K562 (cell line): ENCODE measurements around the gene WDR81. TPM values are rescaled to one million over a fixed set of nuclear protein-coding genes. Genes with fewer than 3 reads are reported as not detected.

Experiments used
- ARID2 ChIP-seq: fragments of 450-650 bp; IDR thresholded peaks from 2 replicates; pipeline ENCODE4 v1.6.1; 2017; ENCODE audit warnings: antibody characterized with exemption, mild to moderate bottlenecking
- CREBBP ChIP-seq: IDR thresholded peaks from one replicate; pipeline ENCODE4 v1.6.1; 2012; ENCODE audit warnings: low read depth, mild to moderate bottlenecking, control low read depth, inconsistent platforms, low read length
- DACH1 ChIP-seq: fragments of 450-650 bp; IDR thresholded peaks from 2 replicates; pipeline ENCODE4 v1.6.1; 2018; ENCODE audit not compliant: partially characterized antibody
- FOS ChIP-seq: IDR thresholded peaks from 3 replicates; pipeline ENCODE4 v1.6.1; 2011; ENCODE audit not compliant: insufficient read length; ENCODE audit errors: extremely low read depth
- FOXK2 ChIP-seq, 2 experiments: fragments of 450-650 bp; IDR thresholded peaks in 1 of 2; conservative IDR thresholded peaks in 1 of 2; 2 replicates each; pipeline ENCODE4 v1.6.1; 2016; ENCODE audit warnings: low read depth in 2 of 2, mild to moderate bottlenecking in 1 of 2
- HCFC1 ChIP-seq: IDR thresholded peaks from 2 replicates; pipeline ENCODE4 v1.6.1; 2012; ENCODE audit warnings: low read depth, low read length, improper control_type of control experiment
- HDGF ChIP-seq: fragments of 450-650 bp; IDR thresholded peaks from 2 replicates; pipeline ENCODE4 v1.6.1; 2016
- L3MBTL2 ChIP-seq: fragments of 450-650 bp; IDR thresholded peaks from 2 replicates; pipeline ENCODE4 v1.6.1; 2016; ENCODE audit warnings: mild to moderate bottlenecking, moderate library complexity
- MAX ChIP-seq: sonication (generic); formaldehyde crosslinking; IDR thresholded peaks from 2 replicates; pipeline ENCODE4 v1.9.0; 2022; ENCODE audit warnings: mild to moderate bottlenecking, missing genetic modification reagents
- MTA2 ChIP-seq: fragments of 450-650 bp; IDR thresholded peaks from 2 replicates; pipeline ENCODE4 v1.6.1; 2016; ENCODE audit warnings: low read depth
- POLR2A ChIP-seq: fragments of 450-650 bp; conservative IDR thresholded peaks from 2 replicates; pipeline ENCODE4 v1.6.1; 2016
- POLR2G ChIP-seq: fragments of 200-400 bp; formaldehyde crosslinking; IDR thresholded peaks from 2 replicates; pipeline ENCODE4 v1.6.1; 2017; ENCODE audit warnings: low read depth, mild to moderate bottlenecking, antibody characterized with exemption, low read length, moderate library complexity
- SMAD3 ChIP-seq: fragments of 450-650 bp; formaldehyde crosslinking; conservative IDR thresholded peaks from 2 replicates; pipeline ENCODE4 v1.4.0; 2020; ENCODE audit warnings: mild to moderate bottlenecking
- SNAPC5 ChIP-seq: fragments of 250-450 bp; sonication (Bioruptor Pico); IDR thresholded peaks from 2 replicates; pipeline ENCODE4 v1.8.0; 2021; ENCODE audit warnings: moderate library complexity, mild to moderate bottlenecking, inconsistent platforms
- TEAD4 ChIP-seq, 2 experiments: sonication (generic) in 1 of 2; formaldehyde crosslinking in 1 of 2; IDR thresholded peaks; 2 replicates each; pipeline versions ENCODE4 v1.6.1 to v1.8.0; 2012 to 2022; ENCODE audit warnings: borderline replicate concordance in 1 of 2, inconsistent platforms in 1 of 2, low read length in 1 of 2, mild to moderate bottlenecking in 1 of 2, missing genetic modification reagents in 1 of 2
- TFE3 ChIP-seq: fragments of 450-650 bp; formaldehyde crosslinking; IDR thresholded peaks from 2 replicates; pipeline ENCODE4 v1.4.0; 2020; ENCODE audit warnings: mild to moderate bottlenecking, mixed read lengths
- ZC3H11A ChIP-seq: IDR thresholded peaks from 2 replicates; pipeline ENCODE4 v1.6.1; 2012; ENCODE audit warnings: low read depth, low read length, improper control_type of control experiment
- ZNF232 ChIP-seq: sonication (generic); formaldehyde crosslinking; IDR thresholded peaks from 2 replicates; pipeline ENCODE4 v1.8.0; 2022; ENCODE audit warnings: mild to moderate bottlenecking, missing genetic modification reagents
- ZNF395 ChIP-seq: fragments of 200-800 bp; sonication (Bioruptor generic); IDR thresholded peaks from 2 replicates; pipeline ENCODE4 v1.6.1; 2017; ENCODE audit warnings: missing genetic modification characterization, missing compliant biosample characterization
- ZNF512 ChIP-seq: IDR thresholded peaks from 2 replicates; pipeline ENCODE4 v1.6.1; 2016; ENCODE audit warnings: missing genetic modification characterization, missing compliant biosample characterization
- ZNF551 ChIP-seq: fragments of 250-450 bp; sonication (Bioruptor Pico); IDR thresholded peaks from 2 replicates; pipeline ENCODE4 v1.5.0; 2021; ENCODE audit warnings: mild to moderate bottlenecking, moderate library complexity
- ZNF639 ChIP-seq, 2 experiments: fragments of 200-800 bp in 1 of 2; sonication (Bioruptor generic) in 1 of 2; sonication (generic) in 1 of 2; formaldehyde crosslinking in 1 of 2; IDR thresholded peaks in 1 of 2; conservative IDR thresholded peaks in 1 of 2; 2 replicates each; pipeline versions ENCODE4 v1.5.0 to v1.6.1; 2016 to 2020; ENCODE audit warnings: missing compliant biosample characterization in 1 of 2, missing genetic modification characterization in 1 of 2, missing genetic modification reagents in 1 of 2
- polyA plus RNA-seq, 8 experiments: library from polyadenylated mRNA; depleted of rRNA in 4 of 8; stranded (reverse) in 5 of 8; unstranded in 3 of 8; fragments of >200 nt; fragmentation: Nextera tagmentation in 2 of 8; fragmentation: Illumina TruSeq in 1 of 8; extraction: Ambion mirVana in 2 of 8; extraction: Trizol in 1 of 8; gene quantifications; 2 replicates each; pipeline versions ENCODE4 v1.2.1 to v1.2.3, GENCODE V29; 2011 to 2014; ENCODE audit warnings: inconsistent platforms in 1 of 8, missing spikeins in 1 of 8
- total RNA-seq, 7 experiments: library from RNA; depleted of rRNA in 6 of 7; stranded (reverse); fragments of >200 nt in 6 of 7; fragmentation: Illumina TruSeq in 2 of 7; extraction: Trizol in 2 of 7; gene quantifications; 2 replicates each; pipeline versions ENCODE4 v1.2.1 to v1.2.3, GENCODE V29; 2011 to 2021; ENCODE audit warnings: low replicate concordance in 1 of 7

WDR81 gene
- total and polyA plus RNA-seq, 9 of the 15 experiments (the other 6 are each of a cell fraction or from before 2014, with no cell fraction given): 0.01 to 17.1 (median 3.3) TPM

- TF ChIP-seq FOXK2 (conservative IDR thresholded peaks at IDR 0.05 in 1 of 2, IDR thresholded peaks at IDR 0.05 in 1 of 2; ENCODE audit: low read depth in 2 of 2) (peak; percentile 94), SNAPC5 (no peak), MAX (CRISPR knock-in tag) (peak; percentile 91), ZC3H11A (no peak), CREBBP (no peak), DACH1 (no peak), POLR2A (0 out of 2 replicates have a peak, but pooled peaks have one; percentile 30), HCFC1 (peak; percentile 46; the same call in 1 of the 2 replicates), ZNF551 (CRISPR knock-in tag) (no peak), ZNF232 (CRISPR knock-in tag) (no peak), TFE3 (peak; percentile 99), HDGF (no peak), ARID2 (no peak), ZNF395 (CRISPR knock-in tag) (peak; percentile 68; the same call in 1 of the 2 replicates), POLR2G (peak; percentile 67; the same call in 1 of the 2 replicates), TEAD4 (IDR thresholded peaks at IDR 0.05; ENCODE audit: low read length) (no peak), TEAD4 (CRISPR knock-in tag; IDR thresholded peaks at IDR 0.05; ENCODE audit: borderline replicate concordance) (no peak), MTA2 (no peak), ZNF512 (tag) (no peak), ZNF639 (CRISPR knock-in tag; conservative IDR thresholded peaks at IDR 0.05 in 1 of 2, IDR thresholded peaks at IDR 0.05 in 1 of 2) (peak in 1 of 2 experiments; percentile 27; a peak in 1 of 4 replicates), FOS (peak; percentile 68), L3MBTL2 (peak; percentile 82), SMAD3 (0 out of 2 replicates have a peak, but pooled peaks have one; percentile 37)
Observed at GRCh38 chr17:1724351-1724868, at the start of gene WDR81 (continued).
